GM10248 (cell line): ENCODE data around the gene PPP6R3.

Experiments used
- CTCF ChIA-PET: fragments of 300-600 bp; sonication (Branson Sonifier 250); formaldehyde crosslinking; extraction: SDS; loops from one replicate; lab custom pipeline; 2021; ENCODE audit warnings: antibody characterized with exemption; lab: Yijun Ruan, JAX
- POLR2A ChIA-PET: fragments of 350-650 bp; sonication (Branson Sonifier 250); formaldehyde crosslinking; extraction: SDS; loops from one replicate; lab custom pipeline; 2020; ENCODE audit warnings: antibody characterized with exemption; lab: Yijun Ruan, JAX
- DNase-seq: peaks from one replicate; pipeline ENCODE4 v3.0.0; 2012; ENCODE audit errors: extremely low spot score
- CTCF ChIP-seq: IDR thresholded peaks from 2 replicates; pipeline ENCODE4 v1.5.1; 2012; ENCODE audit warnings: mild to moderate bottlenecking, low read depth; ENCODE audit errors: extremely low read depth, missing control alignments, control extremely low read depth

Gene PPP6R3

GRCh38 chr11:68545796-68546195 is 85.2 kb downstream of the PPP6R3 start:
- ChIA-PET POLR2A (no interaction called here), CTCF (interaction anchor here (1.5 to 1.7 kb wide), 2 partner anchors 17 to 38 kb away, joined by 4 read pairs; no protein-coding TSS in a partner anchor)
- TF ChIP-seq CTCF: no peak
- no peak for DNase-seq

- CTCF ChIA-PET: interaction anchor here (1.4 kb wide), 1 partner anchor 36 kb away, joined by 3 read pairs; no protein-coding TSS in a partner anchor
- DNase-seq: no peak
- no peak for TF ChIP-seq CTCF
- POLR2A ChIA-PET: no interaction called here
Measured at GRCh38 chr11:68546555-68546954, 86.0 kb downstream of the PPP6R3 start.

GRCh38 chr11:68549789-68550484 is 89.4 kb downstream of the PPP6R3 start:
- DNase-seq: no peak
- TF ChIP-seq CTCF: no peak
- ChIA-PET CTCF (interaction anchor here (1.1 to 1.6 kb wide), 4 partner anchors 8 to 34 kb away, joined by 3 to 4 read pairs (median 3); no protein-coding TSS in a partner anchor), POLR2A (no interaction called here)

GRCh38 chr11:68550485-68550817 is 89.9 kb downstream of the PPP6R3 start:
- ChIA-PET POLR2A (no interaction called here), CTCF (interaction anchor here (1.1 to 2.0 kb wide), 5 partner anchors 8 to 34 kb away, joined by 3 to 5 read pairs (median 3); no protein-coding TSS in a partner anchor)
- DNase-seq: no peak
- TF ChIP-seq CTCF: no peak

GRCh38 chr11:68551223-68551622 is 90.7 kb downstream of the PPP6R3 start:
- no peak for TF ChIP-seq CTCF
- DNase-seq: no peak
- POLR2A ChIA-PET: no interaction called here

GRCh38 chr11:68551777-68552176 is 91.2 kb downstream of the PPP6R3 start:
- DNase-seq: no peak
- TF ChIP-seq CTCF: no peak
- POLR2A ChIA-PET: no interaction called here
- CTCF ChIA-PET: interaction anchor here (0.7 to 2.0 kb wide), 3 partner anchors 9 to 27 kb away, joined by 3 to 5 read pairs (median 3); no protein-coding TSS in a partner anchor

More at GRCh38 chr11:68551223-68551622, 90.7 kb downstream of the PPP6R3 start:
- CTCF ChIA-PET: interaction anchor here (0.7 to 2.0 kb wide), 3 partner anchors 9 to 26 kb away, joined by 3 to 5 read pairs (median 3); no protein-coding TSS in a partner anchor
